HG03066 (cell line): Measurements from ENCODE around the gene RFPL3.
"Not testable (repeated sequence)": the region's sequence is repeated elsewhere in the genome, so short reads cannot be mapped to it uniquely, and the experiment has no call there.

Experiments used
- ATAC-seq: cut with Tn5 transposase; IDR thresholded peaks from one replicate; pipeline ENCODE4 v1.9.1; 2021; ENCODE audit warnings: low read depth; ENCODE audit not compliant: unreplicated experiment

Gene RFPL3

DNA sequence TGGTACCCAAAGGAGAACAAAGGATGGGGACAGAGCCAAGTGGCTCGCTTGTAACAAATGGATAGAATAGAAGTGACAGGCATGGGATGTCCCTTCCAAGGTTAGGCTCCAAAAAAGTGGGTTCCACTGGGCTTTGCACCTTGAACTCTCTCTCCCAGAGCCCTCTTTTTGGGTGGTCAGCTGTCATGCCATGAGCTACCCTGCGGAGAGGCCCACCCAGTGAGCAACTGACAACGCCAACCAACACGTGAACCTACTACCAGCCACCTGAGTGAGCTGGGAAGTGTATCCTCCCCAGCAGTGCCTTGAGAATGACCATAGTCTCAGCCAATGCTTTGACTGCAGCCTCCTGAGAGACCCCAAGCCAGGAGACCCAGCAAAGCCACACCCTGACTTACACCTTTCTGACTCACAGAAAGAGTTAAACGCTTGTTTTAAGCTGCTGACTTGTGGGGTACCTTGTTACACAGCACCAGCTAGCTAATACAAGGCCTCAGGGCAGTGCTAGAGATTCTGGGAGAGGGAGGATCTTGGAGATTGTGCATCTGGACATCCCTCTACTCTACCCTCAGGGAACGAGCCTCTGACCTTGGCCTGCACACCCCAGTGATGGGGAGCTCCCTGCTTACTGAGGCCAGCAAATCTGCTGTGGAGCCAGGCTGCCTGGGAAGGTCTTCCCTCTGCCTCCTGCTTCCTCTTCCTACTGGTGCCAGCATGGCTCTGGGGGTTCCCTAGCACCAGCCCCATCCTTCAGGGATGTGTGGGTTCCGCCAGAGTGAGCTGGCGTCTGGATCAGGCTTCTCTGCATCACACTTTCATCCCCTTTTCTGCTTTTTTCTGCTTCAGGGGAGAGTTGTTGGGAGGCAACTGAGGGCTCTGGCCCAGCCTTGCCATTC is 29.1 kb upstream of the RFPL3 start:
- no peak for ATAC-seq

DNA sequence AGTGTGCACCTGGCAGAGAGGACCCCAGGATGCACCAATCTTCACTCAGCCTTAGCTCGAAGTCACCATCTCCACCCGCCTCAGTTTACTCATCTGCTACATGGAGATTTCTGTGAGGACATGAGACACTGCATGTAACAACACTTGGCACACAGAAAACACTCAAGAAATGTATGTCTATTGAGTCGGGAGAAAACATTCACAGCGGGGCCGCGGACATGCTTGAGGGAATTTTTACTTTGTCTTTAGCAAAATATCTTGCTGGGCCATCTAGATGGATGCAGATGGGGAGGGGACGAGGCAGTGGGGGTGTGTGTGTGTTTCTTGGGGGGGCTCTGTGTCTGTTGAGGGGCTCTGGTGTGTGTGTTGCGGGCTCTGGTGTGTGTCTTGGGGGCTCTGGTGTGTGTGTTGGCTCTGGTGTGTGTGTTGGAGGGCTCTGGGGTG is 28.4 kb upstream of the RFPL3 start:
- ATAC-seq, result no peak

DNA sequence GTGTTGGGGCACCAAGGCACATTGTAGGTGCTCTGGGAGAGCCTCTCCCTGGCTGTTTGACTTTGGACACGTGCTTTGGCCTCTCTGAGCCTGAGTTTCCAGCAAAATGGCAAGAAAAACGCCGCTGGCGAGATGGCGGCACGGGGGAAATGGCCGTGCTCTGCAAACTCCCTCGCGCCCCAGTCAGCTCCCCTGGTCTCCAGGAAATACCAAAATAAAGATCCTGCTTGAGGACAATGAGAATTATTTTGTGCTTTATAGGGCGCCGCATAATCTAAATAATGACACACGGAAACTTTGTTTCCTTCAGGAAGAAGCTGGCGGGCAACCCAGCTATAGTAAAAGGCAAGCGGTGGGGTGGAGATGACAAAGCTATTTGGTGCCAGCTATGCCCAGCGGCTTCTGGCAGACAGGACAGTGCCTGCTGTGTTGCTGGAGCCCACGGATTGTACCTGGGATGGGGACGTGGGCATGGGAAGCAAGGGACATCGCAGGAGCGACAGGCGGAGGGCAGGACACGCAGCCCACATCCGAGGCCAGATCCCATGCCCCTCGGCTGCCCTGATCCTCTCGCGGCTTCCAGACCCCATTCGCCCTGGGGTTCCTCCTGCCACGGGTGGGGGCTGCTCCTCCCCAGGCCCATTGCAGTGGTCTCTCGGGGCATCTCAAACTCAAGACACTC is 26.3 kb upstream of the RFPL3 start:
- no peak for ATAC-seq

DNA sequence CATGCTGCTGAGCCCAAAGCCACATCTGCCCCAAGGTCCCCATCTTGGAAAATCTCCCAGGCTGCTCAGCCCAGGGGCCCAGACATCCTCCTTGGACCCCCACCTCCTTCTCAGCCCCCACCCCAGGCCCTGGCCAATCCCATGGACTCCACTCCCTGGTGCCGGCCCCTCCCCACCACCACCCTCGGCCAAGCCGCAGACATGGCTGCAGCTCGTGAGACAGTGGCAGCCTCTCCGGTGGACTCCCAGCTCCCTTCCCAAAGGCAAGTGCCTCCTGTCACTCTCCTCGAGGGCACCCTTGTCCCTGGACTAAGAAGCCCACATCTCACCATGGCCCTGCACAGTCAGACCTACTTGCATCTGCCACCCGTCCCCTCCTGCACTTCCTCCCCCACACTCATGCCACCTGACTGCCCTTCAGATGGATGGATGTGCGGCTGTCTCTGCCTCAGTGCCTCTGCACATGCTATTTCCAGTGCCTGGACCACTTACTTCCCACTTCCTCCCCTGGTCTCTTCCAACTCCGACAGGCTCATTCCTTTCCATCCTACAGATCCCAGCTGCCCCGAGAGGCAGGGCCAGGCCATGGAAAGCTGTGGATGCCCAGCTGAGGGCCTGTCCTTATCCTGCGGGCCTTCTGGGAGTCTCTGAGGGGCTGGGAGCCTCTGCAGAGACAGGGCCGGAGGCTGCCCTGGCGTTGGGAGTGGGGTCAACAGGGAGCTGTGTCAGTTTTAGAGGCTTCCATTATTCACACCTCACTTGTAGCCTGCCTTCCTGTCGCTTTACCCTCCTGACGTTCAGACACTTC is 25.5 kb upstream of the RFPL3 start:
- no peak for ATAC-seq

DNA sequence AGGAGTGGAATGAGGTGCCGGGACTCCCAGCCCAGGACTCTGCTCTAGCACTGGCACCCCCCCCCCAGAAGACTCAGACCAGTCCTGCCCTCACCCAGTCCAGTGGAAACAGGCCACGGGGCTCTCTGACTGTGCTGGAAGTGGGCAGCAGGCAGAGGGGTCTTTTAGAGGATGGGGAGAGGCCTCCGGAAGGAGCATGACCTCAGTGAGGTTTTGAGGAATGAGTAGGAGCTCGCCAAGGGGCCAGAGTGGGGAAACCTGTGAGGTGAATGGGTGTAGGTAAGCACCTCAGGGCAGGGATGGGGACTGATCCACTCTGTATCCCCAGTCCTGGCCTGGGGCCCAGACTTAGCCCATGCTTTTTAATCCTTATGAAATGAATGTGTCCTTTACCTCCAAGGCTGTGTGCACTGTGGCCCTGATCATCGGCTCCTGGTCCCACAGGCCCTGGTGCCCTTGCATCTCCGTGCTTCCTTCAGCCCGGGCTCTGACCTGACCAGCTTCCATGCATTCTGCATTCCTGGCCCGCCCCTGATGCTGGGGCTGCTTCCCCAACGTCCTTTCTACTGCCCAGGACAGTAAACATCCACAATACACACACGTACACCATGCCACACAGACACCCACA is 24.4 kb upstream of the RFPL3 start:
- no peak for ATAC-seq

DNA sequence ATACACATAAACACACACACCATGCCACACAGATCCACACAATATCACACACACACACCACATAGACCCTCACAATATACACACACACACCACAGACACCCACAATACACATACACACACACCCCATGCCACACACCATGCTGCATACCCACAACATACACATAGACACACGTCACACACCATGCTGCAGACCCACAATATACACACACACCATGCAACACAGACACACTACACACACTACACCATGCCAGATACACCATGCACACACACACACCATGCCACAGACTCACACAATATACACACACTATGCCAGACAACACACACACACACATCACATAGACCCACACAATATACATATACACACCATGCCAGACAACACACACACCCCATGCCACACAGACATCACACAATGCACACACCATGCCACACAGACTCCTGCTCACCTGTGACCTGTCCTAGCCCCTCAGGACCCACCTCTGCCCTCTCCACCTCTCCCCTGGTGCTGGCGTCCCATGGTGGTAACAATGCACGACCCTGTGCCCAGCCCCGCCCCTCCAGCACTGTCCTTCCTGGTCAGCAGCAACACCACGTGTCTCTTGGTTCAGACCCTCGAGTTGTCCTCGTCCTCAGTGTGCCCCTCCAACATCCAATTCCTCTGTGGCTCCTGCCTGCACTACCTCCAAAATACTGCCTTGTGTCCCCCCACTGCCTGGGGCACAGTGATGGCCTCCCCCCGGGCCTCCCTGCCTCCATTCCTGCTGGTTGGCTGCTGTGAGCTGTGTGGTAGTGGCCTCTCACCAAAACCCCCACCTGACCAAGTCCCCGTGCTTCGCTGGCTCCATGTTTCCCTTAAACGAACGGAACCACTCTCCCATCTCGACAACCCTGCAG is 23.7 kb upstream of the RFPL3 start:
- ATAC-seq, result no peak

DNA sequence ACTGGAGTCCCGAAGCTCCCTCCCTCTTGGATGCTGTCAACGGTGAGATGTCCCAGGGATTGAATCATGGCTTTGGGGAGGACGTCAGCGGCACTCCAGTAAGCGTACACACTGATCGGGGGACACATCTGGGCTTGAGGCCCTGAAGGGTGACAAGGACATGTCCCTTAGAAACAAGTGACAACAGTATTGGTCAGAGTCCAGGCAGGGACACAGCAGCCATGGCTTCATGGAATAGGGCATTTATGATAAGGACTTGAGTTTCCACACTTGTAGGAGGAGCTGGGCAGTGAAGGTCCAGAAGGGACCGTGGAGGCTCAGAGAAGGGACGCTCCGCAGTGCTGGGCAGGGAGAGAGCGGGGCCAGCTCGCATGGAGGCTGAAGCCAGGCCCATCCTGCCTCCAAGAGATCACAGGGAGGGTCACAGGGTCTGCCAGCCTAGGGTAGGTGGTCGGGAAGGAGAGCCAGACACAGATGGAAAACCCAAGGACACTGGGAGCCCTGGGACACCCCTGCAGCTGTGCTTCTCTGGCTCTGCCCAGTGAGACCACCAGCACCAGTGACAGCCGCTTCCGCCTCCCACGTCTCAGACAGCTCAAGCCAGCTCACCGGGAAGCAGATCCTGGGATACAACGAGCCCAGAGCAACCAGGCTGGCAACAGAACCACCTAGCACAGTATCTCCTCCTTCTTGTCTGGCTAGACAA is 22.9 kb upstream of the RFPL3 start:
- ATAC-seq, result no peak

DNA sequence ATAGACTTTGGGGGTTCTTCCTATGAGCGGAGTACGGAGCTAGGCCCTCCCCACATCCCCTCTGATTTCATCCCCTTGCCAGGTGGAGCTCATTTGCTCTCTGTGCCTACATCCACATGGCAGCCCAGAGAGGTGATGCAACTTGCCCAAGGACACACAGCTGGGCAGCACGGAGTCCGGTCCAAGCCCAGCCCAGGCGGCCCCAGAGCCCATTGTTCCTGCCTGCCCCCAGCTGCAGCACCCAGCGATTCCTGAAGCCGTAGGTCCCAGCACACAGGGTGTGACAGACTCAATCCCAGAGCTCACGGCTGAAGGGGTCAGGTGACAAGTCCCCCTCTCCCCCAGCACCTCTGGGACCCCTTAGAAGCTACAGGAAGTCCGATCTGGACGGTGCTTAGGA is 22.2 kb upstream of the RFPL3 start:
- ATAC-seq, result no peak

DNA sequence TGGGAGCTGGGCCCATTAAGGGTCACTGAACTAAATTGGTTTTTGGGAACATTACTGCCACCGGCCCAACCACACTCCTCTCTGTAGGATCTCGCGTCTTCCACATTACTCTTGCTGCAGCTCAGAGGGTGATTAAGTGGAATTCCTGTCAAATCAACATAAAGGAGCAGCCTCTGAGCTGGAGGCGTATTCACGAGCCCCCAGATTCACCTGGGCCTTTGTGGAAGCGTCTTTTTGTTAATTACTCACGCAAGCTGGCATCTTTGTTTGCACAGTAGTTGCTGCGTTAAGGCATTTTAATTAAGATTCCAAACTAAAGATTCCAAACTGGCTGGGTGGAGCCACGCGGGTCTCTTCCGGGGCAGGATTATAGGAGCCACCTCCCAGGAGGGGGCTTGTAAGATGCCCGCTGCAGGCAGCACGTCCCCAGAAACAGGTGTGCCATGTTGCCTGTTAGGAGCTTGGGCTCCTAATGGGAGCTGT is 21.5 kb upstream of the RFPL3 start:
- ATAC-seq, result no peak

DNA sequence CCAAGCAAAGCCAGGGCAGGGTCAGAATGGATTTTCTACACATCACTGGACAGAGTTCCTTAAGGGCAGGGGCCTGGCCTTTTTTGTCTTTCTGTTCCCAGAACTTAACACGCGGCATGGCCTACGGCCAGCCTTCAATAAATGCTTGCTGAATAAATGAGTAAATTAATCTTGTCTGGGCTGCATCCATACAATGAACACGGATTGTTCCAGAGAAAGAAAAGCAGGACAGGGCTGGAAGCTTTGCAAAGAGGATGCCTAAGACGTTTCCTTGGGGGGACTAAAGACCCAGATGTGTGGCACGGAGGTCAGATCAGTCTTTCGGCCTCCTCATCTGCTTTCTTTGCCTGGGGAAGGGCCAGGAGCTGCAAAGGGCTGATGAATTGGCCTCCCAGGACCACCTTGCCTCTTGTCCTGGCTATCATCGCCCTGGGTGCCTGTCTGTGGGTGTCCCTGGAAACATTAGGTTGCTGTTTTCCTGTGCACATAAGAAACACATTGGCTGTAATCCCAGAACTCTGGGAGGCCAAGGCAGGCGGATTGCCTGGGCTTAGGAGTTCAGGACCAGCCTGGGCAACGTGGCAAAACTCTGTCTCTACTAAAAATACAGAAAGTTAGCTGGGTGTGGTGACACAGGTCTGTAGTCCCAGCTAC is 20.8 kb upstream of the RFPL3 start:
- ATAC-seq, result no peak

DNA sequence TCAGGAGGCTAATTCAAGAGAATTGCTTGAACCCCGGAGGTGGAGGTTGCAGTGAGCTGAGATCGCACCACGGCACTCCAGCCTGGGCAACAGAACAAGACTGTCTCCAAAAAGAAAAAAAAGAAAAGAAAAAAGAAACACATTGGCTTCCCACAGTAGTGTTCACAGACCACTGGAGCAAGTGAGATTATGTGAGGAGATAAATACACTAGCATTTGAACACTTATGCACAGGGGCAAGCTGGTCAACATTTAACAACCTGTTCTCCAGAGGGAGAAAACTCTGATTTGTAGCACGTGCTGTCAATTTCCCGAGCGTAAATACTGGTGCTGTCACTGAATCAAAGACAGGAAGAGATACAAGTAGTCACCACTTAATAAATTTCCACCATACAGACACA is 20.2 kb upstream of the RFPL3 start:
- ATAC-seq, result not testable (repeated sequence)

DNA sequence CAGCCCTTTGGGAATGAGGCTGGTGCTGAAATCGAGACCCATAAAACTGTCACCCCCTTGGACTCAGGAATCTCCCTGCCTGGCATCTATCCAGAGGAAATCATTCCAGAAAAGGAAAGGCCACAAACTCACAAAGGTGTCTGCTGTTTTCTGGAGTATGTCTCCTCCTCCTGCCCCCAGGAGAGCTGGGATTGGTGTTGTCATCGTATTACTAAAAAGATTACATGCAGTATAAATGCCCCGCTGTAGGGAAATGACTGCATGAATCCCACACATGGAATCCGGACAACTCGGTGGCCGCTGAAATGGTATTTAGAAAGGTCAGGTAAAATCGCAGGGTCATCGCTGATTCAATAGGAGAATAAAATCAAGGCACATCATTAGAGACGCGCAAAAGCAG is 18.9 kb upstream of the RFPL3 start:
- no peak for ATAC-seq

DNA sequence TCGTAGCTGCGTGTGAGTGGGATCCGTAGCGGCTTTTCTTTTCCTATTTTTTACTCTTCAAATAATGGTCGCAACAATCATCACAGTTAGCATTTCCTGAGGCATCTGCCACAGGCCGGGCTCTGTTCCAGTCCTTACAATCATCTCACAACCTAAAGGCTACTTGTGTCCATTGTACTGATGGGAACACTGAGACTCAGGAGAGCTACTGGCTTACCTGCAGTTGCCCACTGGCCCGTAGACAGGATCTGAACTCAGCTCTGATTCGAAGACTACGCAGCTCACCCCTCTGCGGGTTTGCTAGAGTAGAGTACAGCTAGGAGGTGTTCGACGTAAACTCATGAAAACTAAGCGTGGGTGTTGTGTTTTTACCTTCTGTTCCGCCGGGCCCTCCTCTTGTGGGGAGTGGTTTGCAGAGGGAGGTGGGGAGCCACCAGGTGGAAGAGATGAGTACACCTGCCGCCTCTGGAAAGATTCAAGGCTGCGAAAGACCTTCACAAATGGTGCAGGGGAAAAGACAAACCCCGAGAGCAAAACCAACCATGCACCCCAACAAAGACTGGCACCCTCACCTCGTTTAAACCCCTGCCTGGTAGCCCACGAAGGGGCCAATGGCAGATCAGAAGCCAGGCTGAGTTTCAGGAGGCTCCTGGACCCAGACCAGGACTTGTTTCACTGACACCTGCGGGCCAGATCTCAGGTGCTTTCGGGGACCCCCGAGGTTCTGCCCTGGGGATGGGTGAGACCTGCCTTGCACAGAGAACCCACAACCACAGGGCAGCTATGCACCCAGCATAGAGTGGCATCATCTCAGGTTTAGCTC is 18.3 kb upstream of the RFPL3 start:
- no peak for ATAC-seq

DNA sequence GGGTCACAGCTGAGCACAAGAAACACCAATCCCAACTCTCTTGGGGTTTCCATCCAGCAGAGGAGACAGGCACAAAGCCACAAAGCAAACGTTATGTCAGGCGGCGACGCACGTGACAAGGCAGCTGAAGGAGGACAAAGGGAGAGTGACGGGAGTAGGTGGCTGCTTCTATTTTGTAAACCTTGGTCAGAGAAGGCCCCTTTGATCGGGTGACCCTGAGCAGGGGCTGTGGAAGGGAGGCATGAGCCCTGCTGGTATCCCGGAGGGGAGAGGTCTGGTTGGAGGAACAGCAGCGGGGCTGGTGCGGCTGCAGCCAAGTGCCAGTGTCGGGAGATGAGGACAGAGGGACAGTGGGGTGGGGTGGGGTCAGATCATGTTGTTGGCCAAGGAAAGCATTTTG is 17.3 kb upstream of the RFPL3 start:
- ATAC-seq, result no peak

DNA sequence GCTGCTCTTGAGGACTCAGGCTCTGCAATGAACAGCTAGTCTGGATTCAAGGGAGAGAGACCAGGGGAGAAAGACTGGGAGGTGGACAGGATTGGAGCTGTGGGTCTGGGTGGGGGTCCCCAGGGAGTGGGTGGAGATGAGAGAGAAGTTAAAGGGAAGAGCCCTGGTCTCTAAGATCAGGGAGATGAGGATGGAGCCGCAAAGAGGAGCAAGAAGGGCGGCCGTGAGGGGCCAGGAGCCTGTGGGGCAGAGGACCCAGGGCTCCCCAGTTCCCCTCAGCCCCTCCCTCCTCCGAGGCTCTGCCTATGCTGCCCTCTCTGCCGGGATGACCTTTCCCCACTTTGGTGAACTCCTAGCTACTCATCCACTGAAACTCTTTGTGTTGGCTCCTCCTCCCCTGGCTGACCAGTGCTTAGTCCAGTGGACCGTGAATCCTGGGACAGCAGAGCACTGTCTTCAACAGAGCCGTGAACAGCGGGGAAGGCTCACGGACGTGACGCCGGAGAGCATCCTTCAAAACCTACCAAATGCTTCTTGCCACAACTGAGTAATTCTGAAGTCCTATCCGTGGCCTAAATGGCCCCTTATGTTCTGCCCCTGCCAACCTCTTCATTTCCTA is 16.4 kb upstream of the RFPL3 start:
- ATAC-seq, result no peak

DNA sequence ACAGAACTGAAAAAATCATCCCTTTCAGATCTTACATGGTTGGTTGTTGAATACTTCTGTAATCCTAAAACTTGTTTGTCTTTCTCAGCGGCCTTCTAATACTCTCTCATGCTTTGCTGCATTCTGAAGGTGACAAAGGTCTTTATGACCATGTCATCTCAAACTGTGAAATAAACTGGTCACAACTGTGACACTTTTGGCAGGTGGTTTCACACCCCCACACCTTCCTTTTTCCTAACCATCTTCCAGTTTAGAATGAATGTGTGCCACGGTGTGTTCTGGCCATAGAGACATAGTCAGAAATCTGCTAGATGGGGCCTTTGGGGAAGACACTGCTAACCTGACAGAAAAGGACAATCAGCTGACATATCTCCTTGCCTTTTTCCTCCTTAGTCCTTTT is 14.7 kb upstream of the RFPL3 start:
- no peak for ATAC-seq

DNA sequence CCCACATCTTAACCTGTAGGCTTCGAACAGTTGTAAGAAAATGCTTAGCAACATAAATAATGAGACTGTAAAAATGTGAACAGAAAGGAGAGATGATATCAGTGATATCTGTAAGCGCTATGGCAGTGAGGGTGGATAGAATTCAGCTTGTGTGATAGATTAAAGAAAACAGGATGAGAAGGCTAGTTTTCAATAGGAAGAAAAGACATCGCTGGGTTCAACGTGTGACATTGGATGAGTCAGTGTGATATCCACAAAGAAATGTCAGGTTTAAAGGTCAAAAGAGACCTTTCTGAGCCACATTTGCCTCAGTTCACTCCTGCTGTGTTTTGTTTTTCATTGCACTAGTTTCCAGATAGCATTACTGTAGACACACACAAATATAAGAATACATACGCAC is 13.7 kb upstream of the RFPL3 start:
- ATAC-seq, result no peak
